OCI-LY3 (cell line): Measurements from ENCODE around the gene BCKDHB.

ENCODE experiments used
- EZH2phosphoT487 ChIP-seq: fragments of 200-600 bp; shearing (Covaris generic); IDR thresholded peaks from 2 replicates; pipeline ENCODE4 v1.6.1; 2018; ENCODE audit warnings: antibody characterized with exemption, mixed run types, low read depth
- TF ChIP-seq, protein P1 (sequence below): fragments of 200-600, 300-600 bp; sonication (generic); IDR thresholded peaks from 2 replicates; pipeline ENCODE4 v1.5.1; 2014; ENCODE audit warnings: antibody characterized with exemption, low read length, low read depth

DNA sequence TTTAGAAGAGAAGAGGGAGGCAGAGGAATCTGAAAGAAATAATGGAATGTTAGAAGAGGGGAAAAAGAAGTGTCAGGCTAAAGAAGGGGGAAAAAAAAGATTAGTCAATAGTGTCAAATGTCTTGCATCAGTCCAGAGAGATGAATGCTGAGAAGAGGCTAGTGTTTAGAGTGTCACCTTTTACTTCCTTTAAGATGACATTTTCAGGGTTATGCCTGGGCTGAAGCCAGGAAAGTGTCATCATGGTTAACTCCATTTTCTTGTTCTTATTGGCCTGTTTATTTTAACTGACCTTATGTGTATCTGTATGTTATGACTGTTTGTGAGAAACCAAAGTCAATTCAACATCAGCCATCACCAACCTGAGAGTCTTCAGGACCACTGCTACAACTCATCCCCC, 15.0 kb upstream of the BCKDHB start:
- TF ChIP-seq, protein P1, sequence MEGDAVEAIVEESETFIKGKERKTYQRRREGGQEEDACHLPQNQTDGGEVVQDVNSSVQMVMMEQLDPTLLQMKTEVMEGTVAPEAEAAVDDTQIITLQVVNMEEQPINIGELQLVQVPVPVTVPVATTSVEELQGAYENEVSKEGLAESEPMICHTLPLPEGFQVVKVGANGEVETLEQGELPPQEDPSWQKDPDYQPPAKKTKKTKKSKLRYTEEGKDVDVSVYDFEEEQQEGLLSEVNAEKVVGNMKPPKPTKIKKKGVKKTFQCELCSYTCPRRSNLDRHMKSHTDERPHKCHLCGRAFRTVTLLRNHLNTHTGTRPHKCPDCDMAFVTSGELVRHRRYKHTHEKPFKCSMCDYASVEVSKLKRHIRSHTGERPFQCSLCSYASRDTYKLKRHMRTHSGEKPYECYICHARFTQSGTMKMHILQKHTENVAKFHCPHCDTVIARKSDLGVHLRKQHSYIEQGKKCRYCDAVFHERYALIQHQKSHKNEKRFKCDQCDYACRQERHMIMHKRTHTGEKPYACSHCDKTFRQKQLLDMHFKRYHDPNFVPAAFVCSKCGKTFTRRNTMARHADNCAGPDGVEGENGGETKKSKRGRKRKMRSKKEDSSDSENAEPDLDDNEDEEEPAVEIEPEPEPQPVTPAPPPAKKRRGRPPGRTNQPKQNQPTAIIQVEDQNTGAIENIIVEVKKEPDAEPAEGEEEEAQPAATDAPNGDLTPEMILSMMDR: no peak
- TF ChIP-seq EZH2phosphoT487: no peak
